Effector memory CD8-positive, alpha-beta T cell (primary cell): ENCODE data around the gene ATRN.

Source experiments
- ATAC-seq: fragments of 150-1000 bp; cut with Tn5 transposase; replicated peaks from 2 replicates; pipeline ENCODE4 v1.10.0; 2021; ENCODE audit warnings: mild to moderate bottlenecking, moderate library complexity
- DNase-seq, 3 experiments: peaks; one replicate each; pipeline ENCODE4 v3.0.0; 2021
- H3K27ac Mint-ChIP-seq, 2 donors: one replicate each; pipeline ENCODE4 v1.8.0; 2022; ENCODE audit warnings: mild to moderate bottlenecking in 2 of 2, mixed read lengths in 2 of 2, moderate library complexity in 2 of 2
- H3K27me3 Mint-ChIP-seq, 2 donors: one replicate each; pipeline ENCODE4 v1.8.0; 2022; ENCODE audit warnings: mixed read lengths in 2 of 2
- H3K36me3 Mint-ChIP-seq: one replicate; pipeline ENCODE4 v1.8.0; 2022; ENCODE audit warnings: mild to moderate bottlenecking, moderate library complexity, mixed read lengths; ENCODE audit not compliant: insufficient read depth
- H3K4me1 Mint-ChIP-seq, 2 donors: one replicate each; pipeline ENCODE4 v1.8.0; 2022; ENCODE audit warnings: low read depth in 2 of 2, mixed read lengths in 2 of 2
- H3K4me3 Mint-ChIP-seq, 2 donors: one replicate each; pipeline ENCODE4 v1.8.0; 2022; ENCODE audit warnings: mild to moderate bottlenecking in 2 of 2, mixed read lengths in 2 of 2, moderate library complexity in 2 of 2
- H3K9me3 Mint-ChIP-seq, 2 donors: one replicate each; pipeline ENCODE4 v1.8.0; 2022; ENCODE audit warnings: mixed read lengths in 2 of 2

ATRN gene

DNA sequence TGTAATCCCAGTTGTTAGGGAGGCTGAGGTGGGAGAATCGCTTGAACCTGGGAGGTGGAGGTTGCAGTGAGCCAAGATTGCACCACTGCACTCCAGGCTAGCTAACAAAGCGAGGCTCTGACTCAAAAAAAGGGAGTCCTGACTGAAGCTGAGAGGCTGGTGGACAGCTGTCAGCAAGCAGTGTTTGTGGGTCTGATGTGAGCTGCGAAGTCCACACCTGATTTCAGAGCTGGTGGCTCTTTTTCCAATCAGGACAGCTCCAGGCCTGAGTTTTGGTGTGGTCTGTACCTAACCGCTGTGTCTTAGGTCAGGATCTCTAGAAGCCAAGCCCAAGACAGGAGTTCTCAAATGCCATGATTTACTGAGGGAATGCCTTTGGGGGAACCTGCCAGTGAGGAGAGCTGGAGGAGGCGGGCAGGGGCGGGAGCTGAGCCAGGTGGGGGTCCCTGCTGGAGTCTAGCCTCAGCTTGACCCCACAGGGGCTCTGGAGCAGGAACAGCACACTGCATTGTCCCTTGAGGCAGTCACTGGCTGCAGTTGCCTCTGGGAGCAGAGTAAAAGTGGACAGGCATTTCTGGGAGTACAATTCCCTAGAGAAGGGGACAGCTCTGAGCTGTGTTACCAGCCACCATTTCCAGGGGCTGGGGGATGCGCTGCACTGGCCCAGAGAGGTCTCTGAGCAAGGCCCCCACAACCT lies 187.3 kb downstream of the ATRN start:
- Mint-ChIP-seq H3K27ac (no peak overlapping the region), H3K9me3 (no peaks in the 10 kb centered on the region), H3K36me3 (peaks cover 3% of the 10 kb centered on the region), H3K4me3 (no peak overlapping the region), H3K27me3 (peaks cover 39 to 54% of the 10 kb centered on the region in 2 donors), H3K4me1 (peaks cover 6 to 31% of the 10 kb centered on the region in 2 donors)
- DNase-seq (no peak), ATAC-seq (no peak)

DNA sequence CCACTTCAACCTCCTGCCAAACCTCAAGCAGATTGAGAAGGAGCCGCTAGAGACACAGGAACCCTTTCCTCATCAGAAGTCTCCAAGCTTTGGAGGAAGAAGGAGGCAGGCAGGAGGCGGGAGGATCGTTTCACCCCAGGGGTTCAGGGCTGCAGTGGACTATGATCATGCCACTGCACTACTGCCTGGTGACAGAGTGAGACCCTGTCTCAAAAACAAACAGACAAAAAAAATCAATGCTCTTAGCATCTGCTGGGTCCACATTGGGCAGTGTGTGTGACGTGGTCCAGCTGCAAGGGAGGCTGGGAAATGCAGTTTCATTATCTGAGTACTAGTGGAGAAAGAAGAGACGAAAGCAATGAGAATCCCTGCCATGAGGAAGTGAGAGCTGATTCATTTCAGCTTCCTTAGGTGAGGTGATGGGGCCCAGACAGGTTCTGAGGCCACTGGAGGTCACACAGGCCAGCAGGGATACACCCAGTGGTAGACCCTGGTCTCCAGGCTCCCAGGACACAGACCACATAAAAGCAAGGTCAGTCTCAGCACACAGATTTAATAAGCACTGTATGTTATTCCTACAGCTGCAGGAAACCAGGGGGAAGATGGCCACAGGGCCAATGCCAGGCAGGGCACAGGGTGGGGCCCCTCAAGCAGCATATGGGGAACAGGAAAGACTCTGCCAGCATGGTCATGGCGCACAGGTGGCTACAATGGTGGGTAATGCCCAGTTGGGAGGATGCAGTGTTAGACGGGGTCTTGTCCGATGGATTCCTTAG lies 188.1 kb downstream of the ATRN start:
- H3K27ac Mint-ChIP-seq, result no peak overlapping the region
- DNase-seq, result no peak
- peak overlapping the region in 1 of 2 donors; percentile 1 for H3K4me3 Mint-ChIP-seq
- H3K36me3 Mint-ChIP-seq, result peaks cover 3% of the 10 kb centered on the region
- no peaks in the 10 kb centered on the region for H3K9me3 Mint-ChIP-seq
- peak; percentile 26 for ATAC-seq
- H3K27me3 Mint-ChIP-seq, result peaks cover 44 to 62% of the 10 kb centered on the region in 2 donors
- H3K4me1 Mint-ChIP-seq, result peaks cover 6 to 28% of the 10 kb centered on the region in 2 donors

DNA sequence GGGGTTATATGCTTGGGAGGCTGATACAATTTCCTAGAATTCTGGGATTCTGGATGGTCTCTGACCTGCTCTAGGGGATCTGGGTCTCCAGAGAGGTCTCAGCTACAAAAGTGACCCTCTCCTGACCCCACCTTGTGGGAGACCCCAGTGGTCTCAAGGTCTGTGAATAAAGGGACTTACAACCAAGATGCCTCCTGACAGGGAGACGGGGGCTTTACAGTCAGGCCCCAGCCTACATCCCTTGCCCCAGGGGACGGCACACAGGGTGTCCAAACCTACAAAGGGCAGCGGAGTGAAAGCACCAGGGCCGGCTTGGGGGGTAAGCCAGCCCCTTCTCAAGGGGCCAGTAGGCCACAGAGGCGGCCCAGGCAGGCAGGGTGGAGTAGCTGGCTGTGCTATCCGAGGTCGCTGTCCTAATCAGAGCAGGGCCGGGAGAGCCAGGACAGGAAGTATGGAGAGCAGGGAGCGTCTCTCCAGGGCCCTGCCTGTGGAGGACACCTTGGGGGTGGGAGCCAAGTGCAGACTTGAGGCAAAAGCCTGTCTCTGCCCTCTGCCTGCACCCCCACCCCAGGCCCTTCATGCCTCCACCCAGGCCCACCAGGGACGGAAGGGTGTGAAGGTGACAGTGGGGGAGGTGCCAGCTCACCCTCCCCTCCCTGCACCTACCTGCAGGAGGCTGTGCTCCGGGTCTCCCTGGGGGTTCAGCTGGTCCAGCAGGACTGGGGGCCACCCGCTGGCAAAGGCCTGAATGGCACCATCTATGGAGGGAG lies 188.9 kb downstream of the ATRN start:
- Mint-ChIP-seq H3K27me3 (peaks cover 48 to 70% of the 10 kb centered on the region in 2 donors), H3K4me3 (peak overlapping the region; percentile 6 to 44)
- ATAC-seq, result no peak

DNA sequence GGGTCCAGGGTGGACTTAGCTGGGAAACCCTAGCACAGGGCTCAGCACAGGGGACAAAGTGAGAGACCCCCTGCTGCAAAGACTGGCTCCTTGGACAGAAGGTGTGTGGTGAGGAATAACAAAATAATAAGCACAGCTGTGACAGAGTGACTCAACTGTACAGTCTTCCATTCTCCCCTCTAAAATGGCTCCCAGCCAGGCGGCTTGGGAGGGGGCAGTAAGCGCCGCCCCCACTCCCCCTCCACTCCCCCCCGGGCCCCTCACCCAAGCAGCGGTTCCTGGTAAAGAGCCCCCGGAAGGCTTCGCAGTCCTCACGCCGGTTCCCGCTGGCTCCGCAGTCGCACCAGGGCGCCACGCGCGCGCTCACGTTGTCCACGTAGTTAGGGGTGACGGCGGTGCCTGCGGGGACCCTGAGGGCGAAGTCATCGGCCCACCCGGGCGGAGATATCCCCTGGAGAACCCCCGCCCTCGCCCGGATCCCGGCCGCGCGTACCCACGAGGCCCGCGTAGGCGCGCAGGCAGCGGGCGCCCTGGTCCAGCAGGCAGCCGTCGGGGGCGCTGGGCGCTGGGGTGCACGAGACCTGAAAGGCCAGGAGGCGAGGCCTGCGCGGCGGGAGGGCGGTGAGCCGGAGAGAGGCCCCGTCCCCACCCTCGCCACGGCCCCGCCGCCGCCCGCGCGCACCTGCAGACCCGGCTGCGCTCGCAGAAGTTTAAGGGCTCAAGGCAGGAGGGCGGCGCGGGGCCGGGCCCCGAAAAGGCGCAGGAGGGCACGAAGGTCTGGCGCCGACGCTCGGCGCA lies 189.6 kb downstream of the ATRN start:
- DNase-seq, result no peak
- peaks cover 9% of the 10 kb centered on the region for H3K36me3 Mint-ChIP-seq
- H3K27me3 Mint-ChIP-seq, result peaks cover 48 to 72% of the 10 kb centered on the region in 2 donors
- no peak overlapping the region for H3K27ac Mint-ChIP-seq
- H3K4me1 Mint-ChIP-seq, result peaks cover 8 to 38% of the 10 kb centered on the region in 2 donors
- H3K4me3 Mint-ChIP-seq, result no peak overlapping the region
- H3K9me3 Mint-ChIP-seq, result no peaks in the 10 kb centered on the region
- no peak for ATAC-seq

More for the DNA sequence above, 188.9 kb downstream of the ATRN start:
- peaks cover 6 to 30% of the 10 kb centered on the region in 2 donors for H3K4me1 Mint-ChIP-seq
- peaks cover 3% of the 10 kb centered on the region for H3K36me3 Mint-ChIP-seq
- no peaks in the 10 kb centered on the region for H3K9me3 Mint-ChIP-seq
- no peak overlapping the region for H3K27ac Mint-ChIP-seq
- no peak for DNase-seq

DNA sequence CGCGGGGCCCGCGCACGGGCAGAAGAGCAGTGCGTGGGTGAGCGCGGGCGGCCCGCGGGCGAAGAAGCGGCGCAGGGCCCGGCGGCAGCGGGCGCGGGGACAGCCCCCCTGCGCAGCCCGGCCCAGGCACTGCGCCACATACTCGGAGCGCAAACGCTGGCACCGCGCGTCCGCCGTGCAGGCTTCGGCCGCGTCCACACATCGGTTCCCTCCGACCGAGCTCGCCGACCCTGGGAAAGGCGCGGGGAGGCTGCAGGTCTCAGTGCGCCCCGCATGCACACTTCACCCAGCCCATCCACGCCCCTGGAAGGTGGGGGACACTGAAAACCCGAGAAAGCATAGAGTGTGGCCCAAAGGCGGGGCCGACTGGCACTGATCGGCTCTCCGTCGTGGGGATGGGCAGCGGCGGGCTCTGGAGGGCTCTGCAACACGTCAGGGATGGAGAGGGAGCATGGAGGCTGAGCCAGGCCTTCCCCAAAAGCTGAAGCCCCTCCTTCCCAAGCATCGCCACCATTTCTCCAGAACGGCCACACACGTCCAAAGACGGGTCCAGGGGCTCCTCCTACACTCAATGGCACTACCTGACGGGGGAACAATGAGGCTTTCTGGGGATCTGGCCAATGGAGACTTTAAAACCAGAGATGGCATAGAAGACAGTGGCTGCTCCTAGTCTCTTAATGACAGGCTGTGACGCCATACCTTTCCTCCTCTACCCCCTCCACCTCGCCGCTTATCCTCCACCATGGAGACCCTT lies 190.4 kb downstream of the ATRN start:
- Mint-ChIP-seq H3K9me3 (no peaks in the 10 kb centered on the region), H3K4me3 (peak overlapping the region in 1 of 2 donors; percentile 67), H3K27me3 (peaks cover 48 to 72% of the 10 kb centered on the region in 2 donors), H3K36me3 (peaks cover 17% of the 10 kb centered on the region), H3K27ac (no peak overlapping the region), H3K4me1 (peaks cover 16 to 46% of the 10 kb centered on the region in 2 donors)
- ATAC-seq, result no peak
- no peak for DNase-seq

DNA sequence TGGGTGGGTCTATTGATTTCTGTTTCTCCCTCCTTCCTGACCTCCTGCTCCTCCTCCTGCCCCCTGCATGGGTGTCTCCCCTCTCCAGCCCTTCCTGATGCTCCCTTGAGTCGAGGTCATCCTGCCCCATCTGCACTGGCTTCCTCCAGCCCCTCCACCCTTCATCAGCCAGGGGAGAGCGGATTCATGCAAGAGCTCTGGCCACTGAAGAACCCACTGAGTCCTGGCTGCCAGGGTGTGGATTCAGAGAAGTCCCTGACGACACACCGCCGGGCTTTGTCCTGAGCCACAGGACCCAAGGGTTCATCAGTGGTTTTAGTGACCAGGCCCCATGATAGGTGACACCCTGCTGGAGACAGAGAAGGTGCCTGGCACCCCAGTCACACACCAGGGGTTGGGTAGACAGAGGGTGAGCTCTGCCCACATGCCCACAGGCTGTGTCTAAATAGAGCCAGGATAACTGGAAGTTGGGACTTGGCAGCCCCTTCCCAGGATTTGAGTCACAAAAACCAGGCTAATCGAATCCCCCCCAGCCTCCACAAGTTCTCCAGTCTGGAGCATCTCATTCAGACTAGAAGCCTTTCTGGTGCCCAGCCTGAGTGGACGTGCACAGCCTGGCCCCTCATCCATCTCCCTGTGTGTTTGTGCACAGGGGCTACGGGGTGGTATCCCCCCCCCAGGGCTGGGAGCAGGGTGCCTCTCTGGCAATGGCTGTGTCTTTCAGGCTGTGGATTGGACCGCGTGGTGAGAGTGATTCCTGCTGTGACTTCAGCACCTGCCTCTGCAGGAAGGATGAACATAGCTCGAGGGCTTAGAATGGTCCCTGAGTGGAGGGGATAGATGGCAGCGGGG lies 191.2 kb downstream of the ATRN start:
- DNase-seq (no peak), ATAC-seq (no peak)
- Mint-ChIP-seq H3K4me3 (peak overlapping the region in 1 of 2 donors; percentile 67), H3K27me3 (peaks cover 48 to 70% of the 10 kb centered on the region in 2 donors), H3K27ac (no peak overlapping the region), H3K36me3 (peaks cover 20% of the 10 kb centered on the region), H3K4me1 (peaks cover 22 to 52% of the 10 kb centered on the region in 2 donors), H3K9me3 (no peaks in the 10 kb centered on the region)

DNA sequence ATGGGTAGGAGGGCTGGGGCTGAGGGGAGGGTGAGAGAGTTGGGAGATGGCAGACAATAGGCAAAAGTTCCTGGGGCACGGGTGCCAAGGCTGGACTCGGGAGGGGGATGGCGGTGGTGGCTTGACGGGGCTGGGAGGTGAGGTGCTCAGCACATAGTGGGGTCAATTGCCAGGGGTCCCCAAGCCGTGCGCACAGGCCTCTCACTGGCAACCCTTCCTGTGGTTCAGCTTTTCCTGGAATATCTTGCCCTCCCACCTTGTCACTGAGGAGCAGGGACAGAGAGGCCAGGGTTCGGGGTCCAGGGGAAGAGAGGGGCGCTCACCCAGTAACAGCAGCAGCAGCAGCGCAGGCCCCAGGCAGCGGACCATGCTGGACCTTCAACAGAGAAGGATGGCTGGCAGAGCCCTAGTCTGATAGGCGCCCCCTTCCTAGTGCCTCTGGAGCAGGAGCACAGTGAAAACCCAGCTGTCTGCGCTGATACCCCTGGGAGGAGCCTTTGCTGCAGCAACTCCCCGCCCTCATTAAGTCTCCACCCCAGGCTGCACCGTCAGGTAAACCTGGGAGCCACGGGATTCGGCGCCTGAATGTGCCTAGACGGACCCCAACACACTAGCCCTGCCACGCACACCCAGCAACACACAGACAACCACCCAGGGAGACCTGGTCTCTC lies 192.3 kb downstream of the ATRN start, which contains the start of gene GFRA4:
GFRA4 (minus strand) TSS at position 369 of the 671 bp plus-strand sequence; CDS start at position 369, 0 bp downstream.
- Mint-ChIP-seq H3K4me3 (no peak within 1 kb of the TSS), H3K9me3 (no peaks in the 10 kb centered on the region), H3K27ac (no peak within 1 kb of the TSS), H3K27me3 (peaks cover 43 to 66% of the 10 kb centered on the region in 2 donors), H3K36me3 (peaks cover 17% of the 10 kb centered on the region), H3K4me1 (peaks cover 28 to 59% of the 10 kb centered on the region in 2 donors)
- ATAC-seq (no peak), DNase-seq (no peak)

DNA sequence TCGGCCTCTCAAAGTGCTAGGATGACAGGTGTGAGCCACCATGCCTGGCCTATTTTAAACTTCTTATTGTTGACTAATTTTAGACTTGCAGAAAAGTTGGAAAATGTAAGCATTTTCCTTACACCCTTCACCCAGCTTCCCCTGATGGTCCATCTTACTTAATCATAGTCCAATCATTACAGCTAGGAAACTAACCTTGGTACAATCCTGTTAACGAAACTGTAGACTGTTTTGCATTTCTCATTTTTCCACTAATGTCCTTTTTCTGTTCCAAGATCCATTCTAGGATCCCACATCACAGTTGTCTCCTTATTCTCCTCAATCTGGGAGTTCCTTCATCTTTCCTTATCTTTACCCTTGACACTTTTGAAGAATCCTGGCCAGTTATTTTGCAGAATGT lies 193.0 kb downstream of the ATRN start:
- H3K27ac Mint-ChIP-seq, result no peak overlapping the region
- peaks cover 17% of the 10 kb centered on the region for H3K36me3 Mint-ChIP-seq
- no peaks in the 10 kb centered on the region for H3K9me3 Mint-ChIP-seq
- no peak overlapping the region for H3K4me3 Mint-ChIP-seq
- H3K4me1 Mint-ChIP-seq, result peaks cover 29 to 59% of the 10 kb centered on the region in 2 donors
- H3K27me3 Mint-ChIP-seq, result peaks cover 38 to 66% of the 10 kb centered on the region in 2 donors
- no peak for ATAC-seq
- DNase-seq, result no peak

DNA sequence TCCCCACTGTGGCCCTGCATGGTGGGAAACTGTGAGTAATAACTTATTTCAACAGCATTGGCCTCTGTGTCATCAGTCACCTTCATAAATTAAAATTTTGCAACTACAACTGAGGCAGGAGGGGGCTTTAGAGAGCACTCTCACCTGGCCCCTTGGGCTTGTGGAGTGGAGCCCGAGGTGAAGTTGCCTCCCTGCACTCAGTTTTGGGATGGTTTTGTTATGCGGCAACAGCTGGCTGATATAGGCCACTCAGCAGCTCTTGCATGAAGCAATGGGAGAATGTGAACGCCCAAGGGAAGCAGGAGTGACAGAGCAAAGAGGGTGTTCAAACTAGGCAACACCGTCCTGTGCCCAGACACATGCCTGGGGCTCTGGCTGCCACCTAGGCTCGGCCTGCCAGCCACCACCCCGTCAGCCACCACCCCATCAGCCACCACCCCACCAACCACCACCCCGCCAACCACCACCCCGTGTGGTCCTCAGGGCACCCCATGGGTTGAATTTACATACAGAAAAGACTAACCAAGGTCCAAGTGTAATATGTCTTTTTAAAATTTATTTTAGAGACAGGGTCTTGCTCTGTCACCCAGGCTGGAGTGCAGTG lies 196.7 kb downstream of the ATRN start:
- peak overlapping the region; percentile 4 to 58 for H3K4me3 Mint-ChIP-seq

DNA sequence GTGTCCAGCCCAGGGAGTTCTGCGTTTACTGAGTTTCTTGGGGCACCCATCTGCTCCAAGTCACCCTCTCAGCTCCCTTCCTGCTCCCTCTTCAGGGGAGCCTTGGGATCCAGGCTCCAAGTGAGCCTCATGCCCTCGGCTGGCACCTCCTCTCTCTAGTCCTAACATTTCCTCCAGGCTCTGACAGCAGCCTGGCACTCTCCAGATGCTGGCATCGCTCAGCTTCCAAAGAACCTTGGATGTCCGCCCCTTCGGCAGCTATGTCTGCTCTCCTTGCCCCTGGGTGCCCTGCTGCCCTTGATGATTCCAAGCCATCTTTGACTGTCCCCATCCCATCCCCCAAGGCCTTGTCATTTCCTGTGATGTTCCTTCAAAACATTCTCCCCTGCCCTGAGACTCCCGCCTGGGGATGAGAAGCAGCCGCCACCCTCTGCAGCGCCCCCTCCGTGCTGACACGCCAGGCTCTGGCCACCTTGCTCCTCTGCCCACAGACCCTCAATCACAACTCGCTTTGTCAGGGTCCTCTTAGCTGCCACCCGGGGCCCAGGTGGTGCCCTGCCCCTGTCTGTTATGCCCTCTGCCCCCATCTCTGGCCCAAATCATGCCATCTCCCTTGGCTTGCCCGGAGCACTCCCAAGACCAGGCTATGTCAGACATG lies 199.0 kb downstream of the ATRN start:
- H3K4me1 Mint-ChIP-seq, result peaks cover 36 to 47% of the 10 kb centered on the region in 2 donors
- H3K9me3 Mint-ChIP-seq, result no peaks in the 10 kb centered on the region
- no peak overlapping the region for H3K27ac Mint-ChIP-seq
- DNase-seq (no peak), ATAC-seq (no peak)
- peaks cover 20% of the 10 kb centered on the region for H3K36me3 Mint-ChIP-seq
- peaks cover 28 to 69% of the 10 kb centered on the region in 2 donors for H3K27me3 Mint-ChIP-seq
- H3K4me3 Mint-ChIP-seq, result no peak overlapping the region

More for the DNA sequence above, 196.7 kb downstream of the ATRN start:
- Mint-ChIP-seq H3K27ac (no peak overlapping the region), H3K9me3 (no peaks in the 10 kb centered on the region), H3K36me3 (peaks cover 20% of the 10 kb centered on the region), H3K27me3 (peaks cover 34 to 75% of the 10 kb centered on the region in 2 donors), H3K4me1 (peaks cover 36 to 51% of the 10 kb centered on the region in 2 donors)
- DNase-seq (no peak), ATAC-seq (no peak)
